ENCODE results near the gene SLC25A44. TPM values are rescaled to one million over a fixed set of nuclear protein-coding genes. Genes with fewer than 3 reads are reported as not detected.

Gene SLC25A44
- total RNA-seq (2022) (28.2 and 32.5 TPM in 2 replicates), Bru-seq, nascent RNA (percentile 80 among the genes with signal in this experiment), BruChase-seq, experiment 1, labeled RNA remaining after a 6-hour chase (percentile 77 among the genes with signal in this experiment), BruChase-seq, experiment 2, labeled RNA remaining after a 2-hour chase (percentile 86 among the genes with signal in this experiment)
- long read RNA-seq, full-length matches to known transcripts: 35 of 54 reads
- long read RNA-seq, partial matches to known transcripts: 0 of 54 reads
- long read RNA-seq, other reads (novel, unspliced or antisense): 19 of 54 reads

DNA sequence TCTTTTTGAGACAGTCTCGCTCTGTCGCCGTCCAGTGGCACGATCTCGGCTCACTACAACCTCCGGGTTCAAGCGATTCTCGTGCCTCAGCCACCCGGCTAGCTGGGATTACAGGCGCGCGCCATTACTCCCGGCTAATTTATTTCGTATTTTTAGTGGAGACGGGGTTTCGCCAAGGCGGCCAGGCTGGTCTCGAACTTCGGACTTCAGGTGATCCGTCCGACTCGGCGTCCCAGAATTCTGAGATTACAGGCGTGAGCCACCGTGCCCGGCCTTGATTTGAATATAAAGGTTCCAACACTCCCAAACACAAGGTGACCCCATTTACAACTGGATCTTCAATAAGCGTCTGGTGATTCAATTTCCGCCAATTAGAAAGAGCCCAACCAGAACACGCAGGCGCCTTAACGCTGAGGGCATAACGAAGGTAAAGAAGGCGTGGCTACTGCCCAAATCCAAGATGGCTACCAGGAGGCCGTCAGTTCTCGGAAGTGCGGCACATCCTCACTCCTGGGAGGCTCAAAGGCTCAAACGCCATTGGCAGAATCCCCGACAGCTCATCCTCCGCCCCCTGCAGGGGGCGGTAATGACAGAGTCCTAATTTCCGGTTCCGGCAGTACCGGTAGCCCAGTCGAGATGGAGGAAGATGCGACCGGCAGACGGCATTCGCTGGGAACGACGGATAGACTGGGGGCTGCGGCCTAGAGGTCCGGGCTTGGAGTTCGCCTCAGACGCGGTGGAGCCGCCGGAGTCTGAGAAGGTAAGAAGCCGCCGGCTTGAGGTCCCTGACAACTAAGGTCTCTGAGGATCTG lies at the start of gene SLC25A44:
SLC25A44 (plus strand) TSS at position 617 of the 812 bp plus-strand sequence. CDS start 5,744 bp downstream, outside the sequence.
- peak; percentile 52 for TF ChIP-seq CTCF (IDR thresholded peaks at IDR 0.05; ENCODE audit: unreplicated experiment)
- Mint-ChIP-seq H3K4me3 (ENCODE audit: low read depth, unreplicated experiment) (peak within 1 kb of the TSS; percentile 95), H3K27ac (ENCODE audit: unreplicated experiment) (peak within 1 kb of the TSS; percentile 85), H3K9me3 (ENCODE audit: low read depth, unreplicated experiment) (no peaks in the 10 kb centered on the region), H3K4me1 (ENCODE audit: low read depth, unreplicated experiment) (peaks cover 30% of the 10 kb centered on the region), H3K27me3 (ENCODE audit: unreplicated experiment) (peaks cover 7% of the 10 kb centered on the region), H3K36me3 (ENCODE audit: insufficient read depth, unreplicated experiment) (peaks cover 17% of the 10 kb centered on the region)
- BruUV-seq (replicated peaks): TSS peak; percentile 94
- intact Hi-C loops (cut with micrococcal nuclease; ENCODE audit: unreplicated experiment): no loop called here
- CTCF ChIA-PET: interaction anchor here (0.6 to 1.6 kb wide), 6 partner anchors 15 to 249 kb away, joined by 3 to 18 read pairs (median 12); partner anchors contain the start of gene PMF1
- DNase-seq: peak; percentile 98

- H3K27me3 Mint-ChIP-seq (ENCODE audit: unreplicated experiment): peaks cover 25% of the 10 kb centered on the region
- intact Hi-C loops (cut with micrococcal nuclease; ENCODE audit: unreplicated experiment): no loop called here
- BruUV-seq (replicated peaks): no TSS peak
- CTCF ChIA-PET: no interaction called here
- H3K9me3 Mint-ChIP-seq (ENCODE audit: low read depth, unreplicated experiment): no peaks in the 10 kb centered on the region
- no peak overlapping the region for H3K4me3 Mint-ChIP-seq (ENCODE audit: low read depth, unreplicated experiment)
- peaks cover 51% of the 10 kb centered on the region for H3K36me3 Mint-ChIP-seq (ENCODE audit: insufficient read depth, unreplicated experiment)
- DNase-seq: no peak
- H3K4me1 Mint-ChIP-seq (ENCODE audit: low read depth, unreplicated experiment): peaks cover 21% of the 10 kb centered on the region
- peak overlapping the region; percentile 13 for H3K27ac Mint-ChIP-seq (ENCODE audit: unreplicated experiment)
- no peak for TF ChIP-seq CTCF (IDR thresholded peaks at IDR 0.05; ENCODE audit: unreplicated experiment)
Measured at GRCh38 chr1:156144742-156145141, 49.2 kb upstream of the SLC25A44 start.

GRCh38 chr1:156145650-156146019 lies 48.3 kb upstream of the SLC25A44 start:
- BruUV-seq (replicated peaks): no TSS peak
- peaks cover 46% of the 10 kb centered on the region for H3K36me3 Mint-ChIP-seq (ENCODE audit: insufficient read depth, unreplicated experiment)
- H3K4me1 Mint-ChIP-seq (ENCODE audit: low read depth, unreplicated experiment): peaks cover 21% of the 10 kb centered on the region
- intact Hi-C loops (cut with micrococcal nuclease; ENCODE audit: unreplicated experiment): loop anchor here (1.0 kb wide), 1 partner anchor 80 kb away; no protein-coding TSS in a partner anchor
- peaks cover 34% of the 10 kb centered on the region for H3K27me3 Mint-ChIP-seq (ENCODE audit: unreplicated experiment)
- H3K9me3 Mint-ChIP-seq (ENCODE audit: low read depth, unreplicated experiment): no peaks in the 10 kb centered on the region
- DNase-seq: no peak
- H3K27ac Mint-ChIP-seq (ENCODE audit: unreplicated experiment): peak overlapping the region; percentile 72
- CTCF ChIA-PET: interaction anchor here (0.5 to 3.3 kb wide), 16 partner anchors 16 to 174 kb away, joined by 3 to 55 read pairs (median 5); partner anchors contain the start of genes PMF1, SLC25A44, SMG5 and TMEM79
- peak overlapping the region; percentile 4 for H3K4me3 Mint-ChIP-seq (ENCODE audit: low read depth, unreplicated experiment)
- TF ChIP-seq CTCF (IDR thresholded peaks at IDR 0.05; ENCODE audit: unreplicated experiment): no peak

DNA sequence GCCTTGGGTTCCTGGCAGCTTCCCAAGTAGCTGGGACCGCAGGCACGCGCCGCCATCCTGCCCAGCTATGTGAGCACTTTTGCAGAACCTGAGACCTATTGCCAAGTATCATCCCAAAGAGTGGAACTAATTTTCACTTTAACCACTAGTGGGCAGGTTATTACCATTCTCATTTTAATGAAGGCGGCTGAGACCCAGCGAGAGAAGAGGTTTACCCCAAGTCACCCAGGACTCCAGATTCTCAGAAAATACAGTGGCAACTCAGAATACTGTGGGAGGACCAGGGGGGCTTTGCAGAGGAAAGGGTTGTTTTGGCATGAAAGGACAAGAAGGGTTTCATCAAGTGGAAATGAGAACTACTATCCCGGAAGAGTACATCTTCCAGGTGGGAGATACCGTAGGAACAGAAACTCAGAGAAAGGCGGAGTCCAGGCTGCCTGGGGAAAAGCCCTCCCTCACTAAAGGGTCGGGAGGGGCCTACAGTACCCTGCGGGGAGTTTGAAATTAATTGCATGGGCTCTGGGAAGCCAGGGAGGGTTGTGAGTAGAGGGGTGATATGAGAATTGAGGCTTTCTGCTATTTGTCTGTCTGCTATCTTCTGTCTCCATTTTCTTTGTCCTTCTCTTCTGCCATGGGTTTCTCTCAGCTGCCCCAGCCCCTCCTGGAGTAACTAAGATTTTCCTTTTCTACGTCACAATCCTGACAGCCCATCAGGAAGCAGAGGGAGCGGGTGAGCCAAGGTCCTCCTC lies 47.7 kb upstream of the SLC25A44 start:
- H3K27ac Mint-ChIP-seq (ENCODE audit: unreplicated experiment): peak overlapping the region; percentile 72

More for the DNA sequence above, 47.7 kb upstream of the SLC25A44 start:
- intact Hi-C loops (cut with micrococcal nuclease; ENCODE audit: unreplicated experiment): loop anchor here (1.0 kb wide), 1 partner anchor 79 kb away; no protein-coding TSS in a partner anchor
- TF ChIP-seq CTCF (IDR thresholded peaks at IDR 0.05; ENCODE audit: unreplicated experiment): peak; percentile 68
- peak overlapping the region; percentile 4 for H3K4me3 Mint-ChIP-seq (ENCODE audit: low read depth, unreplicated experiment)
- peaks cover 41% of the 10 kb centered on the region for H3K36me3 Mint-ChIP-seq (ENCODE audit: insufficient read depth, unreplicated experiment)
- CTCF ChIA-PET: interaction anchor here (0.5 to 3.3 kb wide), 16 partner anchors 17 to 173 kb away, joined by 3 to 55 read pairs (median 5); partner anchors contain the start of genes PMF1, SLC25A44, SMG5 and TMEM79
- DNase-seq: peak; percentile 86
- H3K4me1 Mint-ChIP-seq (ENCODE audit: low read depth, unreplicated experiment): peaks cover 21% of the 10 kb centered on the region
- BruUV-seq (replicated peaks): no TSS peak
- H3K9me3 Mint-ChIP-seq (ENCODE audit: low read depth, unreplicated experiment): no peaks in the 10 kb centered on the region
- H3K27me3 Mint-ChIP-seq (ENCODE audit: unreplicated experiment): peaks cover 37% of the 10 kb centered on the region

All from Calu3 (cell line).